NCI-H2107 treated with DMSO at 0.1 percent for 48 hours (cell line): ENCODE measurements around the gene FOXA3.

ENCODE experiments used
- DNase-seq: peaks from one replicate; lab custom pipeline; 2025; ENCODE audit not compliant: unreplicated experiment; lab: John Stamatoyannopoulos, UW

FOXA3 gene

GRCh38 chr19:45872095-45872919 lies 8.2 kb downstream of the FOXA3 start:
- DNase-seq = no peak

GRCh38 chr19:45873219-45873772 lies 9.2 kb downstream of the FOXA3 start:
- DNase-seq = no peak

DNA sequence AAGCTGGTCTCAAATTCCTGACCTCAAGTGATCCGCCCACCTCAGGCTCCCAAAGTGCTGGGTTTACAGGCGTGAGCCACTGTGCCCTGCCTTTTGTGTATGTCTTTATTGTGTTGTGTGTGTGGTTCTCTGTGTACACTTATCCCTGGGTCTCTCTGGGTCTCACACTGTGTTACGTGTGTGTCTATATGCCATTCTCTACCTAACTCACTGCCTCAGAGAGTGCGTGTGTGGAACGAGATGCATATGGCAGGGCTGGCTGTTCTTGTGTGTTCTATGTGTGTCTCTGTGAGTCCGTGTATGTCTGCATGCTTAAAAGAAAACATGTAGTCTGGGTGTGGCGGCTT lies 10.5 kb downstream of the FOXA3 start:
- no peak for DNase-seq

DNA sequence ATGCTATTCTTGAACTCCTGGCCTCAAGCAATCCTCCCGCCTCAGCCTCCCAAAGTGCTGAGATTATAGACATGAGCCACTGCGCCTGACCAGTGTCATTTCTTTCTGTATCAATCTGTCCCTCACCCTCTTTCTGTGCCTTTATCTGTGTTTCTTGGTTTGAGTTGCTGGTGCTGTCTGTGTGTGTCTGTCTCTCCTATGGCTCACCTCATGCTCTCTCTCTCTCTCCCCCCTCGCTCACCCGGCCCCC lies 12.0 kb downstream of the FOXA3 start:
- DNase-seq = no peak

DNA sequence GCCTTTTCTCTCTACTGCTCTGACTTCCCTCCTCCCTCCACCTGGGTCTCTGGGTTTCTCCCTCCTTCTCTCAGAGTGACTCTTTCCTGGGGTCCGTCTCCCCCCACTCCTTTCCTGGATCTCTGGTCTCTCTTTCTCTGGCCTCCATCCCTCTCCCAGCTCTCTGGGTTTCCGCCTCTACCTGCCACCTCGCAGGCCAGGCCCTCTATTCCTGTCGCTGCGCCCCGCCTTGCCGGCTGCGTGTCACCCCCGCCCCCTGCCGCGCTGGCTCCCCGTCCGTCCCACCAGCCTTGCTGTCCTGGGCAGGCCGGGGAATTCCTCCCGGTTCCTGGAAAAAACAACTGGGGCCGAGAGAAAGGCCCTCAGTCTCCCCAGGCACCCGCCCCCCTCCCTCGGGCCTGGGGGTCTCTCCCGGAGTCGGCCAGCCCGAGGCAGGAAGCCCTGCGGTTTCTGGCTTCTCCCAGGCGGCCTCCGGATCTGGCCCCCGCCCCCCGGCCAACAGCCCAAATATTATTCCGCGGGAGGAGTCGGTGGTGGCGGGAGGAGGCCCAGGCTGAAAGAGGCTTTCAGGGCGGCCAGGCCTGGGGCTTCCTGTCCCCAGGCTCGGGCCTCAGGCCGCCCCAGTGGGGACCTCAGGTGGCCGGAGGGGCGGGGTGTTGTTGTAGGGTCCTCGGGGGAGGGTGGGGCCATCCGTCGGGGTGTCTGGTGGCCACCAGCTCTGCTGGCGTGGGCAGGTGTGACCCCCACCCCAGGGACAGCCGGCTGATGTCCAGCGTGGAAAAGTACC lies 12.5 kb downstream of the FOXA3 start:
- DNase-seq = no peak

- no peak for DNase-seq
Observed at GRCh38 chr19:45878043-45878794, 14.1 kb downstream of the FOXA3 start.

- DNase-seq = no peak
Observed at GRCh38 chr19:45879055-45879454, 14.9 kb downstream of the FOXA3 start.

DNA sequence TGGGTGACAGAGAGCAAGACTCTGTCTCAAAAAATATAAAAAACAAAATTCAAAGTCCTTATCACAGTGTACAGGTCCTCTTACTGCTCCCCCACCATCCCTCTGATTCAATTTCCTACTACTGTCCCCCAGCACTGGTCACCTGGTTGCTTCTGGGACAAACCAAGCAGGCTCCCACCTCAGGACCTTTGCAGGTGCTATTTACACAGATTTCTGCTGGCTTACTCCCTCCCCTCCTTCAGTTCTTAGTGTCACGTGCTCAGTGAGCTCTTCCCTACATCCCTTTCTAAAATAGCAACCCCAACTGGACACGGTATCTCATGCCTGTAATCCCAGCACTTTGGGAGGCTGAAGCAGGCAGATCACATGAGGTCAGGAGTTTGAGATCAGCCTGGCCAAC lies 15.8 kb downstream of the FOXA3 start:
- DNase-seq = no peak

- DNase-seq = no peak
Observed at GRCh38 chr19:45881082-45881908, 17.2 kb downstream of the FOXA3 start.

DNA sequence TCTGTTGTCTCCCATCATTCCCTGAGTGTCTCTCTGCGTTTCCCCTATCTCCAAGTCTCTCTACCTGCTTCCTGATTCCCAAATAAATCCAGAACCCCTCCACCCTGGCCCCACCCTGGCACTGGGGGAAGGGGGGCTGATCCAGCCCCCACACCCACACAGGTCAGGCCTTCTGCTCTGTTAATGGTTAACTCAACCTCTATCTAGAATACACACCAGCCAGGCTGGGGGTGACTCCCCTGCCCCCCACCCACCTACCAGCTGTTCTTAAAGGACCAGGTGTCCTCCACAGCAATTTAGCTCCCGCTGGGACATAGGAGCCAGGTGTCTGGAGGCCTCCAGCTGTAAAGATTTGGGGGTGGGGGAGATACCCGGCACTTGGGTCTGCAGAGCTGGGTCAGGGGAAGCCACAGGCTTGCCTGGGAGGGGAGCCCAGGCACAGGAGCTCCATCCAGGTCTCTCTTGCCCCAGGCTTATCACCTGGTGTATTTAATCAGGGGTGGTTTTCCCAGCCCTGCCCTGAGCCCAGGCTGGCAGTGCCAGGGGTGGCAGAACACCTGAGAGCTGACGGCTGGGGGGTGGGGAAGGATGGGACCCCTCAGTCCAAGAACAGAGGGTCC lies 17.9 kb downstream of the FOXA3 start:
- DNase-seq = peak; percentile 40

GRCh38 chr19:45882652-45883585 lies 18.8 kb downstream of the FOXA3 start:
- peak; percentile 54 for DNase-seq

DNA sequence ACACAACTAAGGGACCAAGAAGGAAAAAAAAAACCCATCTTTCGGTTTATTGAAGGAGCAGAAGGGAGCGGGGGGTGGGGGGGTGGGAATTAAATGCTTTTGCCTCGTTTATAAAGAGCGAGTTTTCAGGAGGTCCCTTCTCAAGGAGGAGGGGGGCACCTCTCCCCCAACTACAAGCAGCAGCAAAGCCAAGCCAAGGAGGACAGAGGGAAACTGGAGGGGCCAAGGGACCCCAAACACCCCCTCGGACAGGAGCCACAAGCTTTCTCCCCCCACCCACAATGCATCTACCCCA lies 19.4 kb downstream of the FOXA3 start:
- DNase-seq = no peak

- no peak for DNase-seq
Observed at GRCh38 chr19:45883881-45884681, 20.0 kb downstream of the FOXA3 start.

- DNase-seq = no peak
Observed at GRCh38 chr19:45884682-45885555, 20.8 kb downstream of the FOXA3 start.

GRCh38 chr19:45885556-45886426 lies 21.7 kb downstream of the FOXA3 start, which contains the start of gene IRF2BP1:
Gene IRF2BP1 (minus strand): TSS chr19:45886141. CDS start chr19:45885774, 367 bp downstream.
- peak; percentile 52 for DNase-seq

- DNase-seq = peak; percentile 68
Observed at GRCh38 chr19:45886427-45887199, 22.5 kb downstream of the FOXA3 start.
